Ammon's horn (tissue), 1 donor: ENCODE results near the gene SURF6.
"Not testable (repeated sequence)": the region's sequence is repeated elsewhere in the genome, so short reads cannot be mapped to it uniquely, and the experiment has no call there.

Source experiments
- DNase-seq: peaks from one replicate; pipeline ENCODE4 v3.0.0-alpha.2; 2016; ENCODE audit warnings: low spot score

The SURF6 gene

GRCh38 chr9:133323991-133324703 is 11.8 kb downstream of the SURF6 start:
- no peak for DNase-seq

- no peak for DNase-seq
These were observed 12.8 kb downstream of the SURF6 start for GRCh38 chr9:133323211-133323610.

- no peak for DNase-seq
These were observed 13.3 kb downstream of the SURF6 start for GRCh38 chr9:133322701-133323100.

DNA sequence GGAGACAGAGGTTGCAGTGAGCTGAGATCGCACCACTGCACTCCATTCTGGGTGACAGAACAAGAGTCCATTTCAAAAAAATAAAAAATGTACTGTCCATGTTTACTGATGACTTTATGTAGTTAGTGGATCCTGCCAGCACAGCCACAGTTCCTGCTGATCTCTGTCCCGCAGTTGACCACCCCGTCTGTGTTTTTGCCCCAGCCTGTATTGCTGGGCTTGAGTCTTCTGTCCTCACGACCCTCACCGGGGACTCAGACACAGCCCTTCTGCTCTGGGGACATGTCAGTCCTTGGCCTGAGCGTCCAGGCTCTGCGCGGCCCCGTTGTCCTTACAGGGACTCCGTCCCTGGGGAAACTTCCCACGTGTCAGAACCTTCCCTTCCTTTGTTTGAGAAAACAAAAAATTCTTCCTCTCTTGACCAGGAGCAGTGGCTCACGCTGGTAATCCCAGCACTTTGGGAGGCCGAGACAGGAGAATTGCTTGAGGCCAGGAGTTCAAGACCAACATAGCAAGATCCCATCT is 14.5 kb downstream of the SURF6 start:
- no peak for DNase-seq

GRCh38 chr9:133320421-133320881 is 15.5 kb downstream of the SURF6 start:
- no peak for DNase-seq

DNA sequence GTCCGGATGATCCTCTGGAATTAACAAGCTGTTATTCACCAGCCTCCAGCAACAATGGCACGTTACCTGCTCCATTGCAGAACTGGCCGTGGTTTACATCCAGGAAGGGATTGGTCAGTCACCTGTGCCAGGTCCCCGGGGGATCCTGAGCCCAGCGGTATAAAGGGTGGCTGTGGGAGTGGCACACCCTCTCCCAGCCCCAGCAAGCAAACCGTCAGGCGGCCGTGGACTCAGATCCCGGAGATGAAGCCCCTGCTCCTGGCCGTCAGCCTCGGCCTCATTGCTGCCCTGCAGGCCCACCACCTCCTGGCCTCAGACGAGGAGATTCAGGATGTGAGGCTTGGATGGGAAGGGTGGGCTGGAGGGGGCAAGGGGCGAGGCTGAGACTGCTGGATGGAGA is 18.4 kb downstream of the SURF6 start:
- not testable (repeated sequence) for DNase-seq

DNA sequence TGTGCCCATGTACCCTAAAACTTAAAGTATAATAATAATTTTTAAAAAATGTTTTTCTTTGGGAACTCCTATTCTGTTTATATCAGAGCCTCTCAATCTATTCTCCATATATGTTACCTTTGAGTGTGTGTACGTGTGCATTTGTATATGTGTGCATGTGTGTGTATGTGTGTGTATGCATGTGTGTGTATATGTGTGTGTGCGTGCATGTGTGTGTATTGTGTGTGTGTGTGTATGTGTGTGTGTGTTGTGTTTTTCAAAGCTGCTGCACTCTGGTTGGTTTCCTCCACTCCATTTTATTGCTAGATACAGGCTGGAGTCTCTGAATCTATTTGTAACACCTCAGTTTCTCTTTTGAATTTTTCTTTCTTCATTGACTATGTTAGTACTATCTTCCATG is 20.0 kb downstream of the SURF6 start:
- DNase-seq = no peak

DNA sequence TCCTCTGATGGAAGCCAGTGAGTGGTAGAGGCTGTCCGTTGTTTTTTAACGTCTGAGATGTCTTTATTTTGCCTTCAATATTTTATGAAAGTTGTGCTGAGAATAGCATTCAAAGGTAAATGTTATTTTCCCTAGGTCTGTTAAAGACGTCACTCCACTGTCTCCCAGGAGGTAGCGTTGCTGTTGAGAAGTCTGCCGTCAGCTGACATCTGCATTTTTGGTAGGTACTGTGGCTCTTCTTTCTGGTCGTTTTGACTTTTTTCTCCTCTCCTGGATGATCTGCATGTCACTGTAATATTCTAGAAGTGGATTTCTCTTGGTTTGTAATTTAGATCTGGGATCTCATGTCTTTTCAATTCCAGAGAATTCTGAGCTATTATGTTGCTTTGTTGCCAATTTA is 26.4 kb downstream of the SURF6 start:
- DNase-seq = no peak

GRCh38 chr9:133307301-133307700 is 28.7 kb downstream of the SURF6 start:
- DNase-seq = no peak

GRCh38 chr9:133306242-133307204 is 29.5 kb downstream of the SURF6 start:
- DNase-seq = peak; percentile 41

- DNase-seq = no peak
These were observed 30.3 kb downstream of the SURF6 start for GRCh38 chr9:133305731-133306130.

DNA sequence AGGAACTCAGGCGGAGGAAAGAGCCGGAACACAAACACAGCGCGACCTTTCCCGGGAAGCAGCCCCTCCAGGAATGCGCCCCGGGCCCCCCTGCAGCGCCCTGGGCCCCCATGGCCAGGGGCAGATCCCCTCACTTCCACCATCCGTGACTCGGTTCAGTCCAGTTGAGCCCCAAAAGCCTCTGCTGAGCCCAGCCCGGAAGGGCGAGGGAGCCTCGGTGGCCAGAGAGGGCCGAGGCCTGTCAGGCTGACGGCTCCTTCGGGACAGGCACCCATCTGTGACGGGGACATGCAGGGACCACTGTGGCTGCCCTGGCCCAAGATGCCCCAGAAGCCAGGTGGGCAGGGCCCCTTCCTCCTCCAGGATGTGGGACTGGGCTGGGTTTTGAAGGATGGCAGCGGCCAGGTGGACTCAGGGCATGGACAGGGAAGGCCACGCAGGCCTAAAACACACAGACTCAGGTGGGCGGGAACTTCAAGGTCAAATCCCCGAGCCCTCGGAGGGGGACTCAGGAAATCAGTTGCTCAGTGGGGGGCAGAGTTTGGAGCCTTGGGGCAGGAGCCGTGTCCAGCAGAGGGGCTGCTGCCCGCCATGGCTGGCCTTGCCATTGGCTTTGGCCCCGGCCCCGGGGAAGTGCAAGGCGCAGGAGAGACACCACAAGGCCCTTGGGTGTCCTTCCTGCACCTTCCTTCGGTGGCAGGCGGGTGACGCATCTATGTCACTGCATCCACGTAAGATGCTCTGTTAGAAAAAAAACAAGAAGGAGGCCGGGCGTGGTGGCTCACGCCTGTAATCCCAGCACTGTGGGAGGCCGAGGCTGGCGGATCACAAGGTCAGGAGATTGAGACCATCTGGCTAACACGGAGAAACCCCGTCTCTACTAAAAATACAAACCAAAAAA is 31.3 kb downstream of the SURF6 start:
- no peak for DNase-seq

DNA sequence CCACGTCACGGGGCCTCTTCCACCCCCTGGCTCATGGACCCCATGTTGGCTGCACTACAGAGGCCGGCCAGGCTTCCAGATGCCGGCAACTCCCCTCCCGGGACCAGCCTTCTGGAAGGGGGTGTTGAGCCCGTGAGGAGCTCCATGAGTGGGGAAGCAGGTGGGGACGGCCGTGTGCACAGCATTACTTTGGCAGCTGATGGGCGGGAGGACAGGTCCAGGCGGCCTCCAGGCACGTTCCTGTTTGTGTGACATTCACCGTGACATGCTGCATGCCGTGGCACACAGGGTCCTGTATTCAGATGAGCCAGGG is 31.9 kb downstream of the SURF6 start:
- DNase-seq = no peak

DNA sequence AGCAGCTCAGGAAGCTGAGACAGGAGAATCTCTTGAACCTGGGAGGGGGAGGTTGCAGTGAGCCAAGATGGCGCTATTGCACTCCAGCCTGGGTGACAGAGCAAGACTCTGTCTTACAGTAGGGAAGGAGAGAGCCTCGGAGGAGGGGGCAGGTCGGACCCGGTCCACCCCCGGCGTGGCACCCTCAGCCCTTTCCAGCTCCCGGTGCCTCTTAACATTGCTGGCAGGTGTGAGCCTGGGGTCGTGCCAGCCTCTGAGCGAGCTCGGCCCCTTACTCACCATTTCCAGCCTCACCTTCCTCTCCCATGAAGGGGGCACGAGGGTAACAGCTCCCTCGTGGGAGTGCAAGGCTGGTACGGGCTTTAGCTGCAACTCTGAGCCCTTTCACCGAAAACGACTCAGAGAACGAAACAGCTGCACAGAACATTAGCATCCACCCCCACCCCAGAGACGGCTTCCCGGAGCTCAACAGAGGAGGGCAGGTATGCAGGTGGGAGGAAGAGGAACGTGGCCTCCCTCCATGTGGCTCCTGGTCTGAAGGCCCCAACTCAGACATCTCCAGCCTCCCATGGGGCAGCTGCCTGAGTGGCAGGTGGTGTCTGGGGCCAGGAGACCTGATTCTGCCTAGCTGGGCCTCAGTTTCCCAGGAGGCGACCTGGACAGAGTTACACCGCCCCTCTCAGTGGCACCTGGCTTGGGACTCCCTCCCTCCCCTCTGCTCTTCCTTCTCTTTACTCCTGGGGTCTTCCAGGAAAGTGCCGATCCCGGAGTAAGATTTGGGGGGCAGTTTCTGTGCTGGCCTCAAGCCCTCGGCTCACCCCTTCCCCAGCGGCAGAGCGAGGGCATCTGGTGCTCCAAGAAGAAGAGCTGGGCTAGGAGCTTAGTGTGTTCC is 32.5 kb downstream of the SURF6 start:
- no peak for DNase-seq

DNA sequence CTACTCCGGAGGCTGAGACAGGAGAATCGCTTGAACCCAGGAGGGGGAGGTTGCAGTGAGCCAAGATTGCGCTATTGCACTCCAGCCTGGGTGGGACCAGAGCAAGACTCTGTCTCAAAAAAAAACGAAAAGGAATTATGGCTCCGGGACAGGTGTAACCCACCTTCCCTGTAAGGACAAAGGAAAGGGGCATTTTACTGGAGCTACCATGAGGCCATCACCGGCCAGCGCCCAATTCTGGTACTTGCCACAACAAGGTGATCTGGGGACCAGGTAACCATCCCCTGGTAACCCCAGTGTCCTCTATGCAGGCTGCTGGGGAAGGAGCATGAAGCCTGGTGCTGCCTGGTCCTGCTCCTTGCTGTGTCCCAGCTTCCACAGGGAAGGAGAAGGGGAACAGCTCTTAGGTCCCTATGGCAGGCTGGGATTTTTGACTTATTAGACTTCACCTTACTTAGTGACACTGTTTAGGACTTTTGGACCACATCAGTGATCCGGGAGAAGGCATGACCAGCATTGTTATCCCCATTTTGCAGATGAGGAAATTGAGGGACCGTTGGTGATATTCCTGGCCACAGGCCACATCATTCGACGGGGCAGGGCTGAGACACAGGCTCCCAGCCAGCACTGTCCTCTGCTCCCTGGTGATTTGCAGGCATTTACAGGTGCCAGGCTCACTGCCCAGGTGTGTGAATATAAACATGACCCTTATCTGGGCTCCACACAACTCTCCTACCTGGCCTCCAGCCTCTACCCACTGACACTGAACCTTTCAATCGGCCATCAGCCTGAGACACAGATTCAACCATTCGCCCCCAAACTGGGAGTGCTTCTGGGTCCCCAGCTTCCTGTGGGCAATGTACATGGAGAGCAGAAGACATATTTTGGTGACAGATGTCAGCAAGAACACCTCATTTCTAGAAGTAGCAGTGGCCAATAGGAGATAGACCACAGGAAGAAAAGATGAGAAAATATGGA is 34.4 kb downstream of the SURF6 start:
- DNase-seq = no peak

DNA sequence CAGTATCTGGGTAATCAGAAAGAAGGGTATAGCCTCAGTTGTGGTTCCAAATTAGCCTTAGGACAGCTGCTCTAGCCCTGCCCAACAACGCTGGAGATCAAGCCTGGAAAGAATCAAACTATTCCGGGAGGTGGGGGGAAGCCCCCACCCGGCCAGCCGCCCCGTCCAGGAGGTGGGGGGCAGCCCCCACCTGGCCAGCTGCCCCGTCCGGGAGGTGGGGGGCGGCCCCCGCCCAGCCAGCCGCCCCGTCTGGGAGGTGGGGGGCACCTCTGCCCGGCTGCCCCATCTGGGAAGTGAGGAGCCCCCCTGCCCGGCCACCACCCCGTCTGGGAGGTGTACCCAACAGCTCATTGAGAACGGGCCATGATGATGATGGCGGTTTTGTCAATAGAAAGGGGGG is 36.0 kb downstream of the SURF6 start:
- DNase-seq = not testable (repeated sequence)

GRCh38 chr9:133294257-133294656 is 41.7 kb downstream of the SURF6 start:
- no peak for DNase-seq

- no peak for DNase-seq
These were observed 45.2 kb downstream of the SURF6 start for GRCh38 chr9:133290751-133291302.

- DNase-seq = no peak
These were observed 49.5 kb downstream of the SURF6 start for GRCh38 chr9:133286523-133286922.
